Activated T-cell treated with anti-CD3 and anti-CD28 coated beads, Interleukin-2, amount 50 U/mL, for 24 hours (primary cell): ENCODE data around the gene S100A7A.

Experiments
- DNase-seq: peaks from one replicate; pipeline ENCODE4 v3.0.0-alpha.2; 2020
- H3K27ac Mint-ChIP-seq: 2 replicates; pipeline ENCODE4 v1.8.0; 2020; ENCODE audit warnings: mild to moderate bottlenecking, mixed read lengths
- H3K27me3 Mint-ChIP-seq: 2 replicates; pipeline ENCODE4 v1.8.0; 2020; ENCODE audit warnings: mixed read lengths
- H3K36me3 Mint-ChIP-seq: 2 replicates; pipeline ENCODE4 v1.8.0; 2020; ENCODE audit warnings: low read depth, mixed read lengths
- H3K4me1 Mint-ChIP-seq: 2 replicates; pipeline ENCODE4 v1.8.0; 2020; ENCODE audit warnings: low read depth, mixed read lengths
- H3K4me3 Mint-ChIP-seq: 2 replicates; pipeline ENCODE4 v1.8.0; 2020; ENCODE audit warnings: mild to moderate bottlenecking, moderate library complexity, mixed read lengths
- H3K9me3 Mint-ChIP-seq: 2 replicates; pipeline ENCODE4 v1.8.0; 2020; ENCODE audit warnings: mixed read lengths

Gene S100A7A

DNA sequence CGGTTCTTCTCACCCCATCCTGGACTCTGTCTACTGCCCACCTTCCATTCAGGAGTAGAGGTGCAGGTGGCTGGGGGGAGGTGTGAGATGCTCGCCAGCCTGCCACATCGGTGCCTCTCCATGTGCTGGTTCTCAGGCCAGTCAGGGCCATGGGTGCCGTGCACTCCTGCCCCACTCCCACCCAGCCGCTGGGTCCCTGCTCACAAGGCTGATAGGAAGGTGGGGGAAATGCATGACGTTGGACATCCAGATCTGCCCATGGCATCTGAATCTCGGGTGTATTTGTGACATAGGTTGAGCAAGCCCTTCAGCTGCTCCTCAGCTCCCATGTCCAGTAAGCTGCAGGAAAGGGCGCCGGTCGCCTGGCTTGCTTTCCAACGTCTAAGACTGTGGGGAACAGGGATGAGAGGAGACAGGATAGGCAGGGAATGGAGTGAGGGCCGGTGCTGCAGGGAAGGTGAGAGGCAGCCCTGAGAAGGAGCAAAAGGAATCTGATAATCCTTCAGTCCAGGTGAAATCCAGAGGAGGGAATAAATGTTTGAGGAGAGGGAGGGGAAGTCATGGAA is 11.8 kb downstream of the S100A7A start:
- no peak overlapping the region for H3K4me3 Mint-ChIP-seq
- DNase-seq = no peak
- no peak overlapping the region for H3K27ac Mint-ChIP-seq
- H3K9me3 Mint-ChIP-seq = no peaks in the 10 kb centered on the region
- H3K27me3 Mint-ChIP-seq = peaks cover 31% of the 10 kb centered on the region
- H3K4me1 Mint-ChIP-seq = no peaks in the 10 kb centered on the region
- no peaks in the 10 kb centered on the region for H3K36me3 Mint-ChIP-seq

DNA sequence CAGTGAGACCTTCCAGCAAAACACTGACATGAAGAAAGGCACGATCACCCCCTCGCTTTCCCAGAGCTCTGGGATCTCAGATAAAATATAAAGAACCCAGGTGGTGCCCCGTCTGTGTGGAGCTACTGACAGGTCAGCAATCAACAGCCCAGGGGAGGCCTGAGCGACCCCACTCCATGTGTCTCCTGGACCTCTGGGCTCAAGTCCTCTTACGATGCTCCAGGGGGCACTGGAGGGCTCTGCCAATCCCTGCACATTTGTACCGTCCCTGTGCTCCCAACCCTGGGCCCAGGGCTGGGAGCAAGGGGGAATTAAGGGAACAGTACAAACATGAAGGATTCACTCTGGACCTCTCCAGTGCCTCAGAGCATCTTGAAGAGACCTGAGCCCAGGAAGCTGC is 12.5 kb downstream of the S100A7A start:
- DNase-seq = no peak
- Mint-ChIP-seq H3K27ac (no peak overlapping the region), H3K4me3 (no peak overlapping the region), H3K9me3 (no peaks in the 10 kb centered on the region), H3K4me1 (no peaks in the 10 kb centered on the region), H3K36me3 (no peaks in the 10 kb centered on the region), H3K27me3 (peaks cover 28% of the 10 kb centered on the region)

DNA sequence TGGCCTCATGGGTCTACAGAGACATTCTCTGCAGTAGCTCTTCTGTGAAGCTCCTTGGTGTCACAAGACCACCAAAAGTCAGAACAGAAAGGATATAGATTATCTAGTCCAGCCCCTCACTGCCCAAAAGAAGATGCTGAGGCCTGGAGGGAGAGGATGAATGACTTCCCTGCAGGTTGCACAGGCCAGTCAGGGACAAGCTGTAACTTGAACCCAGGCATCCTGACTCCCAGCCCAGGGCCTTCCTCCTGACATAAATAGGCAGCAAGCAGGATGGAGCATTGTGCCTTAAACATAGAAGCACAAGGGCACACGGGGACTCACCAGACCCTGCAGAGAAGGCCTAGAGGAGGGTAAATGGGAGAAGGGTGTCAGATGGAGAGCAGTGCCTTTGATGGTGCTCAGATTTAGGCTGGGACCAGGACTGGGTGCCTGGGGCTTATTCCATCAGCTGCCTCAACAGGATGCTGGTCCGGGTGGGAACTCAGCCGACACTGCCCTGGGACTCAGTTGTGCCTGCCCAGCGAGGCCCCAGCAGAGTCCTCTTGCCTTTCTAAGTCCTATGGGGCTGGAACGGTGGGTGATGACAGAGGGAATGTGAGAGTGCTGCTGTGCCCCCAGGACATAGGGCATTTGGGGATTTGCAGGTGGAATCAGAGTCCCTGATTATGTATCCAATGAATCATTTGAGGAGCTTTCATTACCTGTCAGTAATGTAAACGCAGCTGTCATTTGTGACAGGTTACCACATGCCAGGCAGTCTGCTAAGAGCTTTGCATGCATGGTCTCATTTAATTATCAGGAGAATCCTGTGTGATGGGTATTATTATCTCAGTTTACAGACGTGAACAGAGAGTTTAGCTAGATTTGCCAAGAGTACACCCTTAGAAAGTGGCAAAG is 13.2 kb downstream of the S100A7A start:
- H3K27me3 Mint-ChIP-seq = peaks cover 22% of the 10 kb centered on the region
- H3K4me1 Mint-ChIP-seq = no peaks in the 10 kb centered on the region
- H3K4me3 Mint-ChIP-seq = no peak overlapping the region
- H3K27ac Mint-ChIP-seq = no peak overlapping the region
- H3K36me3 Mint-ChIP-seq = no peaks in the 10 kb centered on the region
- H3K9me3 Mint-ChIP-seq = no peaks in the 10 kb centered on the region
- no peak for DNase-seq

DNA sequence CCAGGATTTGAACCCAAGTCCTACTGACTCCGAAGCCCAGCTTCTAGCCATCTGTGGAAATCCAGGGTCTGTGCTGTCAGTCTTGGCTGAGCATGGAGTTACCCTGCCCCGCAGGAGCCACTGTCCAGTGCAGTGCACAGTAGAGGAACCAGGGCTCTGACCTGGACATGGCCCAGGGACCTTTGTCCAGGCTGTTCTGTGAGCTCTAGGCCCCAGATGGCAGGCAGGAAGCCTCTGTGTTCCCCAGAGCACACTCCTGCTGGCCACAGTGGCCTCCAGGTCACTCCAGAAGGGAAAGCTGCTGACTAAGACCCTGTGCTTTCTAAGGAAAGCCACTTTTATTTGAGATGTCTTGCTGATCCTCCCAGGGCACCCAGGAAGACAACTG is 13.8 kb downstream of the S100A7A start:
- H3K27ac Mint-ChIP-seq = no peak overlapping the region
- H3K9me3 Mint-ChIP-seq = no peaks in the 10 kb centered on the region
- no peak overlapping the region for H3K4me3 Mint-ChIP-seq
- no peaks in the 10 kb centered on the region for H3K4me1 Mint-ChIP-seq
- H3K36me3 Mint-ChIP-seq = no peaks in the 10 kb centered on the region
- no peak for DNase-seq
- H3K27me3 Mint-ChIP-seq = peaks cover 17% of the 10 kb centered on the region

DNA sequence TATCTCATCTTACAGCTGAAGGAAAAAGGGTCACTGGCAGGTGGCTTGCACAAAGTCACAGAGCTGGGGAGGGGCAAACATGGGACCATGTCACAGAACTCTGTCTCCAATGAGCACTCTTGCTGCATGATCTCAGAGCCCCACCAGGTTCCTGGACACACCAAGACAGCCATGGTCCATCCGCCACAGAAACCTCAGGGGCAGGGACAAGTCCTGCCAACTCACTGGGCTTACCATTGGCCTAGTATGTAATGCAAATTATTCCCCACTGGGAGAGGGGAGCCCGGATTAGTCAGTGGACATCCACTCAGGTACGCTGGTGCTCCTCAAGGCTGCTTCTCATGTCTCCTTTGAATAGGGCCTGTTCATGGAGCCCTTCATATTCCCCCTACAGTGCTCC is 14.2 kb downstream of the S100A7A start:
- H3K9me3 Mint-ChIP-seq = no peaks in the 10 kb centered on the region
- H3K36me3 Mint-ChIP-seq = no peaks in the 10 kb centered on the region
- DNase-seq = no peak
- no peaks in the 10 kb centered on the region for H3K4me1 Mint-ChIP-seq
- H3K4me3 Mint-ChIP-seq = no peak overlapping the region
- peaks cover 14% of the 10 kb centered on the region for H3K27me3 Mint-ChIP-seq
- H3K27ac Mint-ChIP-seq = no peak overlapping the region

GRCh38 chr1:153431002-153431401 is 14.7 kb downstream of the S100A7A start:
- peaks cover 13% of the 10 kb centered on the region for H3K27me3 Mint-ChIP-seq
- no peaks in the 10 kb centered on the region for H3K36me3 Mint-ChIP-seq
- H3K9me3 Mint-ChIP-seq = no peaks in the 10 kb centered on the region

DNA sequence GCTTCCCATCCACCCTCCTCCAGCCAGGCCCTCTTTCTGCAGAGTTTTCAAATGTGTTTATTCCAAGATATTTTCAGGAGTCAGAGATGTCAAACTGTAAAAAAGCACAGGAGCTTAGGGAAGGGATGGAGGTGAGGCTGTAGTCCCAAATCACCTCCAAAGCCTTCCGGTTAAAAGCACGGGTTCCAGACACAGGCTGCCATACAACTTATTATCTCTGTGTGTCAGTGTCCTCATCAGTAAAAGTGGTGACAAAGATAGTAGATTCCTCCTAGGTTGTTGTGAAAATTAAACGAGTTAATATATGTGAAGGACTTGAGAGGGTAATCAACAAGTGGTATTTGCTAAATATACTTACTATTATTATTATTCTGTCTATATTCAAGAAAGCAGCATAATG is 15.1 kb downstream of the S100A7A start:
- no peaks in the 10 kb centered on the region for H3K4me1 Mint-ChIP-seq
- no peak for DNase-seq
- no peaks in the 10 kb centered on the region for H3K36me3 Mint-ChIP-seq
- H3K27me3 Mint-ChIP-seq = peaks cover 15% of the 10 kb centered on the region
- no peaks in the 10 kb centered on the region for H3K9me3 Mint-ChIP-seq
- no peak overlapping the region for H3K27ac Mint-ChIP-seq
- H3K4me3 Mint-ChIP-seq = no peak overlapping the region

More at GRCh38 chr1:153431002-153431401, 14.7 kb downstream of the S100A7A start:
- H3K4me1 Mint-ChIP-seq = no peaks in the 10 kb centered on the region
- H3K27ac Mint-ChIP-seq = no peak overlapping the region
- DNase-seq = no peak
- H3K4me3 Mint-ChIP-seq = no peak overlapping the region

DNA sequence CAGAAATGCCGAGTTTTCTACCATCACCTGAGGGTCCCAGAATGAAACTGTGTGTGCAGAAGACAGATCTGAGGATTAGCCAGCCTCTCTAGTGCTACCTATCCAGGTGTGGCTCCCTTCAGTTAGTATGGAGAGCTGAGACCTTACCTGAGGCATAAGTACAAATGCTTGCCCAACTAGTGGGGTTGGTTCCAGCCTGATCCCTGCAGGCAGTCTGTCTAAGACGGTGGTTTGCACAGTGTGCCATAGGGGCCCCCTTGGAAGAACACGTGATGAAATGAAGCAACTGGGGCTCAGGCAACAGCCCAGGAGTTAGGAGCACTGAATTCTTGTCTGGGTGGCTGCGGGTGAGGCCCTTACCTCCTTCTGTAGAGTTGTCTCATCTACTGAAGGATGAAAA is 15.6 kb downstream of the S100A7A start:
- Mint-ChIP-seq H3K4me1 (no peaks in the 10 kb centered on the region), H3K27me3 (peaks cover 20% of the 10 kb centered on the region), H3K4me3 (no peak overlapping the region), H3K27ac (no peak overlapping the region), H3K9me3 (no peaks in the 10 kb centered on the region), H3K36me3 (no peaks in the 10 kb centered on the region)
- no peak for DNase-seq

- Mint-ChIP-seq H3K27ac (no peak overlapping the region), H3K36me3 (no peaks in the 10 kb centered on the region), H3K9me3 (no peaks in the 10 kb centered on the region), H3K4me1 (no peaks in the 10 kb centered on the region), H3K27me3 (peaks cover 22% of the 10 kb centered on the region), H3K4me3 (no peak overlapping the region)
- DNase-seq = no peak
Observed at GRCh38 chr1:153432874-153433681, 16.8 kb downstream of the S100A7A start.

DNA sequence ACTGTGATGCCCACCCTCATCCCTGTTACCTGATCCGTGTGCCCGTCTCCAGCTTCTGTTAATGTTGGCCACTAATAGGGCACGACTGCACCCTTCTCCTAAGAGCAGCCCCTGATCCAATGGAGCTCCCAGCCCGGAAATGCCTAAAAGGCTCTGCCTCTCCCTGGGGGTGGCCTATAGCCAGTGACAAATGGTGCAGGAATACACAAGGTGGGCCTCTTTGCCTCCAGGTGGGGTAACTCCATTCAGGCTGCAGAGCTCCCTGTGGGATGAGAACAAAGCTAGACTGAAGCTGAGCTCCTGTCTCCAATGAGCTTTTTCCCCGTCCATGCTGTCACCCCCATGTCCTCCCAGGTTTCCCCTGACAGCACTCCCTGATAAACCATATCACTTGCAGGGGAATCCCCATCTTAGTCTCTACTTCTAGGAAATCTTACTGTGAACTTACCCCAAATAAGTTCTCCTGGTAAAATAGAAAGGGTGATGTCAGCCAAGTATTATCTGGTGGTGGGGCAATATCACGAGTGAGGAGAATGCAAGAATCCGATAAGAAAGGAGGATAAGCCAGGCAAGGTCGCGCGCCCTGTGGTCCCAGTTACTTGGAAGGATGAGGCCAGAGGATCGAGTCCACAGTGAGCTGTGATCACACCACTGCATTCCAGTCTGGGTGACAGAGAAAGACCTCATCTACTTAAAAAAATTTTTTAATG is 18.6 kb downstream of the S100A7A start:
- peaks cover 16% of the 10 kb centered on the region for H3K27me3 Mint-ChIP-seq
- no peak for DNase-seq
- H3K4me3 Mint-ChIP-seq = no peak overlapping the region
- H3K9me3 Mint-ChIP-seq = no peaks in the 10 kb centered on the region
- no peak overlapping the region for H3K27ac Mint-ChIP-seq
- H3K4me1 Mint-ChIP-seq = no peaks in the 10 kb centered on the region
- H3K36me3 Mint-ChIP-seq = no peaks in the 10 kb centered on the region

DNA sequence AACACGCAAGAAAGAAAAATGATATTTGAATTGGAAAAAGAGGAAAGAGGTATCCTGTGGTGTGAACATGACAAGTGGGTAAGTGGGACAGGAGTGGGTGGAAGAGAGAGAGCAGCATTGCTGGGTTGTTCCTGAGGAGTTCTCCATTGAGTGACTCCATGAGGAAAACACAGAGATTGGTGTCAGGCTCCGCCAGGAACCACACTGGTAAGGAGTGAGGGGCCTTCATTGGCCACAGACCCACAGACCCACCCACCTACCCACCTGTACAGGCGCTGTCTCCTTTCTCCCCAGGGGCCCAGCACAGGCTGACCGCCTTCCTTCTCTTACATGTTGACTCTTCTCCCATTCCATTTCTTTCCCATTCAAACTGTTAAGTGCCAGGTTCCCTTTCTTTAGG is 20.9 kb downstream of the S100A7A start:
- no peak overlapping the region for H3K27ac Mint-ChIP-seq
- no peak overlapping the region for H3K4me3 Mint-ChIP-seq
- H3K36me3 Mint-ChIP-seq = no peaks in the 10 kb centered on the region
- H3K4me1 Mint-ChIP-seq = no peaks in the 10 kb centered on the region
- no peak for DNase-seq
- H3K9me3 Mint-ChIP-seq = no peaks in the 10 kb centered on the region
- H3K27me3 Mint-ChIP-seq = peaks cover 16% of the 10 kb centered on the region

DNA sequence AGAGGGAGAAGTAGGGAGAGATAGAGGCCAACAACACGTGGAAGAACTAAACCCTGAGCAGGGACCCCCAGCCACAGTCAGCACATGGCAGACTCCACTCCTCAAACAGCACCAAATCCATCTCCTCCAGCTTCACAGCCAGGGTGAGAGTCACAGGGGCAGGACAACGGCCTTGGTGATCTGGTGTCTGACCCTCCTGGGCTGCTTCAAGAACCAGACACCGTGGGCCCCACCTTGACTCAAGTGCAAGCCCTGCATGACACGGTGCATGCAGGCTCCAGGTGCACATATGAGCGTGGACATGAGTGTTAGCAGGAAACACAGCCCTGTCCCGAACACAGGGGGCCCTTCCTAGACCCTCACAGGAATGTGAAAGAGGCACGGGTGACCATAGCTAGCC is 22.3 kb downstream of the S100A7A start:
- Mint-ChIP-seq H3K9me3 (no peaks in the 10 kb centered on the region), H3K4me1 (no peaks in the 10 kb centered on the region)

GRCh38 chr1:153439273-153439672 is 23.0 kb downstream of the S100A7A start:
- peaks cover 27% of the 10 kb centered on the region for H3K27me3 Mint-ChIP-seq
- H3K27ac Mint-ChIP-seq = no peak overlapping the region
- no peak for DNase-seq
- no peaks in the 10 kb centered on the region for H3K9me3 Mint-ChIP-seq
- no peak overlapping the region for H3K4me3 Mint-ChIP-seq
- no peaks in the 10 kb centered on the region for H3K4me1 Mint-ChIP-seq
- no peaks in the 10 kb centered on the region for H3K36me3 Mint-ChIP-seq

More for the DNA sequence above, 22.3 kb downstream of the S100A7A start:
- H3K4me3 Mint-ChIP-seq = no peak overlapping the region
- no peaks in the 10 kb centered on the region for H3K36me3 Mint-ChIP-seq
- DNase-seq = no peak
- no peak overlapping the region for H3K27ac Mint-ChIP-seq
- H3K27me3 Mint-ChIP-seq = peaks cover 21% of the 10 kb centered on the region

- Mint-ChIP-seq H3K27ac (no peak overlapping the region), H3K4me1 (no peaks in the 10 kb centered on the region), H3K4me3 (no peak overlapping the region), H3K36me3 (no peaks in the 10 kb centered on the region), H3K9me3 (no peaks in the 10 kb centered on the region), H3K27me3 (peaks cover 41% of the 10 kb centered on the region)
- no peak for DNase-seq
Observed at GRCh38 chr1:153441238-153441755, 25.0 kb downstream of the S100A7A start.
